WTC11 (cell line): ENCODE data around the gene CYP27A1.

ENCODE experiments used
- RORB ChIP-seq: fragments of 250-450 bp; sonication (Bioruptor Pico); IDR thresholded peaks from 2 replicates; pipeline ENCODE4 v1.9.0; 2021; ENCODE audit warnings: mild to moderate bottlenecking
- SP1 ChIP-seq: sonication (generic); formaldehyde crosslinking; conservative IDR thresholded peaks from 2 replicates; pipeline ENCODE4 v1.8.1; 2022; ENCODE audit warnings: missing genetic modification reagents
- TF ChIP-seq, protein P1 (sequence below): sonication (generic); formaldehyde crosslinking; IDR thresholded peaks from 2 replicates; pipeline ENCODE4 v1.8.0; 2022; ENCODE audit warnings: mild to moderate bottlenecking, missing genetic modification reagents
- TF ChIP-seq, protein P2 (sequence below): sonication (generic); formaldehyde crosslinking; IDR thresholded peaks from 2 replicates; pipeline ENCODE4 v1.8.1; 2023; ENCODE audit warnings: mild to moderate bottlenecking, missing genetic modification reagents, moderate library complexity
- TF ChIP-seq, protein P3 (sequence below): sonication (generic); formaldehyde crosslinking; conservative IDR thresholded peaks from 2 replicates; pipeline ENCODE4 v1.8.1; 2023; ENCODE audit warnings: mild to moderate bottlenecking, low read depth, missing genetic modification reagents, moderate library complexity
- TF ChIP-seq, protein P4 (sequence below): fragments of 200-600 bp; IDR thresholded peaks from 2 replicates; pipeline ENCODE4 v1.8.0; 2022; ENCODE audit warnings: antibody characterized with exemption
- TF ChIP-seq, protein P5 (sequence below): sonication (generic); formaldehyde crosslinking; IDR thresholded peaks from 2 replicates; pipeline ENCODE4 v1.8.0; 2023; ENCODE audit warnings: mild to moderate bottlenecking, missing genetic modification reagents
- TF ChIP-seq, protein P6 (sequence below): fragments of 250-450 bp; sonication (Bioruptor Pico); IDR thresholded peaks from 2 replicates; pipeline ENCODE4 v1.9.0; 2021; ENCODE audit warnings: mild to moderate bottlenecking
- TF ChIP-seq, protein P7 (sequence below): sonication (generic); formaldehyde crosslinking; IDR thresholded peaks from 2 replicates; pipeline ENCODE4 v1.8.0; 2022; ENCODE audit warnings: mild to moderate bottlenecking, missing genetic modification reagents
- TF ChIP-seq, protein P8 (sequence below): sonication (generic); formaldehyde crosslinking; conservative IDR thresholded peaks from 2 replicates; pipeline ENCODE4 v1.8.1; 2022; ENCODE audit warnings: mild to moderate bottlenecking, missing genetic modification reagents

DNA sequence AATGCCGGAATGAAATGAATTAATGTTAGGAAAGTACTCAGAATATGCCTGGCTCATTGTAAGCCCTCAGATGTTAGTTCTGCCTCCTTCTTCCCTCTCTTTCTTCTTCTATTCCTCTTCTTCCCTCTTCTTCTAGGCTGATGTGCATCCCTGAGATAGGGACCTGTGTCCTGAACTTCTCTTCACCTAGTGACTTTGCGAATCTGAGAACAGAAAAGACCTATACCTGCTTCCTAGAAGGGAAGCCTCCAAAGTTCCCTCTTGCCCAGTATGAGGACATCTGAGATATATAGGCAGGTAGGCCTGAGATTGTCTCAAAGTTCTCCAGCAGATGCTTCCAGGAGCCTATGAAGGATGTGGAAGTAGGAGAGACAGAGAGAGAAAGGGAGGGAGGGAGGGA, 8.1 kb upstream of the CYP27A1 start:
- TF ChIP-seq SP1 (CRISPR knock-in tag) (no peak), RORB (CRISPR knock-in tag) (no peak)
- TF ChIP-seq, protein P1, sequence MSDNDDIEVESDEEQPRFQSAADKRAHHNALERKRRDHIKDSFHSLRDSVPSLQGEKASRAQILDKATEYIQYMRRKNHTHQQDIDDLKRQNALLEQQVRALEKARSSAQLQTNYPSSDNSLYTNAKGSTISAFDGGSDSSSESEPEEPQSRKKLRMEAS (CRISPR knock-in tag), result no peak
- TF ChIP-seq, protein P2, sequence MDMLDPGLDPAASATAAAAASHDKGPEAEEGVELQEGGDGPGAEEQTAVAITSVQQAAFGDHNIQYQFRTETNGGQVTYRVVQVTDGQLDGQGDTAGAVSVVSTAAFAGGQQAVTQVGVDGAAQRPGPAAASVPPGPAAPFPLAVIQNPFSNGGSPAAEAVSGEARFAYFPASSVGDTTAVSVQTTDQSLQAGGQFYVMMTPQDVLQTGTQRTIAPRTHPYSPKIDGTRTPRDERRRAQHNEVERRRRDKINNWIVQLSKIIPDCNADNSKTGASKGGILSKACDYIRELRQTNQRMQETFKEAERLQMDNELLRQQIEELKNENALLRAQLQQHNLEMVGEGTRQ (CRISPR knock-in tag), result no peak
- TF ChIP-seq, protein P3, sequence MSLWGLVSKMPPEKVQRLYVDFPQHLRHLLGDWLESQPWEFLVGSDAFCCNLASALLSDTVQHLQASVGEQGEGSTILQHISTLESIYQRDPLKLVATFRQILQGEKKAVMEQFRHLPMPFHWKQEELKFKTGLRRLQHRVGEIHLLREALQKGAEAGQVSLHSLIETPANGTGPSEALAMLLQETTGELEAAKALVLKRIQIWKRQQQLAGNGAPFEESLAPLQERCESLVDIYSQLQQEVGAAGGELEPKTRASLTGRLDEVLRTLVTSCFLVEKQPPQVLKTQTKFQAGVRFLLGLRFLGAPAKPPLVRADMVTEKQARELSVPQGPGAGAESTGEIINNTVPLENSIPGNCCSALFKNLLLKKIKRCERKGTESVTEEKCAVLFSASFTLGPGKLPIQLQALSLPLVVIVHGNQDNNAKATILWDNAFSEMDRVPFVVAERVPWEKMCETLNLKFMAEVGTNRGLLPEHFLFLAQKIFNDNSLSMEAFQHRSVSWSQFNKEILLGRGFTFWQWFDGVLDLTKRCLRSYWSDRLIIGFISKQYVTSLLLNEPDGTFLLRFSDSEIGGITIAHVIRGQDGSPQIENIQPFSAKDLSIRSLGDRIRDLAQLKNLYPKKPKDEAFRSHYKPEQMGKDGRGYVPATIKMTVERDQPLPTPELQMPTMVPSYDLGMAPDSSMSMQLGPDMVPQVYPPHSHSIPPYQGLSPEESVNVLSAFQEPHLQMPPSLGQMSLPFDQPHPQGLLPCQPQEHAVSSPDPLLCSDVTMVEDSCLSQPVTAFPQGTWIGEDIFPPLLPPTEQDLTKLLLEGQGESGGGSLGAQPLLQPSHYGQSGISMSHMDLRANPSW (CRISPR knock-in tag), result no peak
- TF ChIP-seq, protein P4, sequence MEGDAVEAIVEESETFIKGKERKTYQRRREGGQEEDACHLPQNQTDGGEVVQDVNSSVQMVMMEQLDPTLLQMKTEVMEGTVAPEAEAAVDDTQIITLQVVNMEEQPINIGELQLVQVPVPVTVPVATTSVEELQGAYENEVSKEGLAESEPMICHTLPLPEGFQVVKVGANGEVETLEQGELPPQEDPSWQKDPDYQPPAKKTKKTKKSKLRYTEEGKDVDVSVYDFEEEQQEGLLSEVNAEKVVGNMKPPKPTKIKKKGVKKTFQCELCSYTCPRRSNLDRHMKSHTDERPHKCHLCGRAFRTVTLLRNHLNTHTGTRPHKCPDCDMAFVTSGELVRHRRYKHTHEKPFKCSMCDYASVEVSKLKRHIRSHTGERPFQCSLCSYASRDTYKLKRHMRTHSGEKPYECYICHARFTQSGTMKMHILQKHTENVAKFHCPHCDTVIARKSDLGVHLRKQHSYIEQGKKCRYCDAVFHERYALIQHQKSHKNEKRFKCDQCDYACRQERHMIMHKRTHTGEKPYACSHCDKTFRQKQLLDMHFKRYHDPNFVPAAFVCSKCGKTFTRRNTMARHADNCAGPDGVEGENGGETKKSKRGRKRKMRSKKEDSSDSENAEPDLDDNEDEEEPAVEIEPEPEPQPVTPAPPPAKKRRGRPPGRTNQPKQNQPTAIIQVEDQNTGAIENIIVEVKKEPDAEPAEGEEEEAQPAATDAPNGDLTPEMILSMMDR, result no peak
- TF ChIP-seq, protein P5, sequence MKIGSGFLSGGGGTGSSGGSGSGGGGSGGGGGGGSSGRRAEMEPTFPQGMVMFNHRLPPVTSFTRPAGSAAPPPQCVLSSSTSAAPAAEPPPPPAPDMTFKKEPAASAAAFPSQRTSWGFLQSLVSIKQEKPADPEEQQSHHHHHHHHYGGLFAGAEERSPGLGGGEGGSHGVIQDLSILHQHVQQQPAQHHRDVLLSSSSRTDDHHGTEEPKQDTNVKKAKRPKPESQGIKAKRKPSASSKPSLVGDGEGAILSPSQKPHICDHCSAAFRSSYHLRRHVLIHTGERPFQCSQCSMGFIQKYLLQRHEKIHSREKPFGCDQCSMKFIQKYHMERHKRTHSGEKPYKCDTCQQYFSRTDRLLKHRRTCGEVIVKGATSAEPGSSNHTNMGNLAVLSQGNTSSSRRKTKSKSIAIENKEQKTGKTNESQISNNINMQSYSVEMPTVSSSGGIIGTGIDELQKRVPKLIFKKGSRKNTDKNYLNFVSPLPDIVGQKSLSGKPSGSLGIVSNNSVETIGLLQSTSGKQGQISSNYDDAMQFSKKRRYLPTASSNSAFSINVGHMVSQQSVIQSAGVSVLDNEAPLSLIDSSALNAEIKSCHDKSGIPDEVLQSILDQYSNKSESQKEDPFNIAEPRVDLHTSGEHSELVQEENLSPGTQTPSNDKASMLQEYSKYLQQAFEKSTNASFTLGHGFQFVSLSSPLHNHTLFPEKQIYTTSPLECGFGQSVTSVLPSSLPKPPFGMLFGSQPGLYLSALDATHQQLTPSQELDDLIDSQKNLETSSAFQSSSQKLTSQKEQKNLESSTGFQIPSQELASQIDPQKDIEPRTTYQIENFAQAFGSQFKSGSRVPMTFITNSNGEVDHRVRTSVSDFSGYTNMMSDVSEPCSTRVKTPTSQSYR (CRISPR knock-in tag), result no peak
- TF ChIP-seq, protein P6, sequence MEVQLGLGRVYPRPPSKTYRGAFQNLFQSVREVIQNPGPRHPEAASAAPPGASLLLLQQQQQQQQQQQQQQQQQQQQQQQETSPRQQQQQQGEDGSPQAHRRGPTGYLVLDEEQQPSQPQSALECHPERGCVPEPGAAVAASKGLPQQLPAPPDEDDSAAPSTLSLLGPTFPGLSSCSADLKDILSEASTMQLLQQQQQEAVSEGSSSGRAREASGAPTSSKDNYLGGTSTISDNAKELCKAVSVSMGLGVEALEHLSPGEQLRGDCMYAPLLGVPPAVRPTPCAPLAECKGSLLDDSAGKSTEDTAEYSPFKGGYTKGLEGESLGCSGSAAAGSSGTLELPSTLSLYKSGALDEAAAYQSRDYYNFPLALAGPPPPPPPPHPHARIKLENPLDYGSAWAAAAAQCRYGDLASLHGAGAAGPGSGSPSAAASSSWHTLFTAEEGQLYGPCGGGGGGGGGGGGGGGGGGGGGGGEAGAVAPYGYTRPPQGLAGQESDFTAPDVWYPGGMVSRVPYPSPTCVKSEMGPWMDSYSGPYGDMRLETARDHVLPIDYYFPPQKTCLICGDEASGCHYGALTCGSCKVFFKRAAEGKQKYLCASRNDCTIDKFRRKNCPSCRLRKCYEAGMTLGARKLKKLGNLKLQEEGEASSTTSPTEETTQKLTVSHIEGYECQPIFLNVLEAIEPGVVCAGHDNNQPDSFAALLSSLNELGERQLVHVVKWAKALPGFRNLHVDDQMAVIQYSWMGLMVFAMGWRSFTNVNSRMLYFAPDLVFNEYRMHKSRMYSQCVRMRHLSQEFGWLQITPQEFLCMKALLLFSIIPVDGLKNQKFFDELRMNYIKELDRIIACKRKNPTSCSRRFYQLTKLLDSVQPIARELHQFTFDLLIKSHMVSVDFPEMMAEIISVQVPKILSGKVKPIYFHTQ (CRISPR knock-in tag), result no peak
- TF ChIP-seq, protein P7, sequence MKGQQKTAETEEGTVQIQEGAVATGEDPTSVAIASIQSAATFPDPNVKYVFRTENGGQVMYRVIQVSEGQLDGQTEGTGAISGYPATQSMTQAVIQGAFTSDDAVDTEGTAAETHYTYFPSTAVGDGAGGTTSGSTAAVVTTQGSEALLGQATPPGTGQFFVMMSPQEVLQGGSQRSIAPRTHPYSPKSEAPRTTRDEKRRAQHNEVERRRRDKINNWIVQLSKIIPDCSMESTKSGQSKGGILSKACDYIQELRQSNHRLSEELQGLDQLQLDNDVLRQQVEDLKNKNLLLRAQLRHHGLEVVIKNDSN (CRISPR knock-in tag), result no peak
- TF ChIP-seq, protein P8, sequence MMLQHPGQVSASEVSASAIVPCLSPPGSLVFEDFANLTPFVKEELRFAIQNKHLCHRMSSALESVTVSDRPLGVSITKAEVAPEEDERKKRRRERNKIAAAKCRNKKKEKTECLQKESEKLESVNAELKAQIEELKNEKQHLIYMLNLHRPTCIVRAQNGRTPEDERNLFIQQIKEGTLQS, result no peak
